DMS53 (cell line): ENCODE measurements around the gene DDX19B.
A peak's percentile ranks its signal among the peaks of the same experiment; 100 is the strongest.
"Not testable (repeated sequence)": the region's sequence is repeated elsewhere in the genome, so short reads cannot be mapped to it uniquely, and the experiment has no call there.

Experiments
- DNase-seq: peaks from one replicate; lab custom pipeline; 2025; lab: John Stamatoyannopoulos, UW

The DDX19B gene

GRCh38 chr16:70298988-70299938 is at the start of gene DDX19B:
TSS of gene DDX19B (plus strand) at chr16:70299186. CDS start at chr16:70299298, 112 bp downstream.
- peak; percentile 93 for DNase-seq

GRCh38 chr16:70249697-70250096 is 49.3 kb upstream of the DDX19B start:
- not testable (repeated sequence) for DNase-seq

GRCh38 chr16:70250748-70251628 is 48.0 kb upstream of the DDX19B start:
- DNase-seq = peak; percentile 81

DNA sequence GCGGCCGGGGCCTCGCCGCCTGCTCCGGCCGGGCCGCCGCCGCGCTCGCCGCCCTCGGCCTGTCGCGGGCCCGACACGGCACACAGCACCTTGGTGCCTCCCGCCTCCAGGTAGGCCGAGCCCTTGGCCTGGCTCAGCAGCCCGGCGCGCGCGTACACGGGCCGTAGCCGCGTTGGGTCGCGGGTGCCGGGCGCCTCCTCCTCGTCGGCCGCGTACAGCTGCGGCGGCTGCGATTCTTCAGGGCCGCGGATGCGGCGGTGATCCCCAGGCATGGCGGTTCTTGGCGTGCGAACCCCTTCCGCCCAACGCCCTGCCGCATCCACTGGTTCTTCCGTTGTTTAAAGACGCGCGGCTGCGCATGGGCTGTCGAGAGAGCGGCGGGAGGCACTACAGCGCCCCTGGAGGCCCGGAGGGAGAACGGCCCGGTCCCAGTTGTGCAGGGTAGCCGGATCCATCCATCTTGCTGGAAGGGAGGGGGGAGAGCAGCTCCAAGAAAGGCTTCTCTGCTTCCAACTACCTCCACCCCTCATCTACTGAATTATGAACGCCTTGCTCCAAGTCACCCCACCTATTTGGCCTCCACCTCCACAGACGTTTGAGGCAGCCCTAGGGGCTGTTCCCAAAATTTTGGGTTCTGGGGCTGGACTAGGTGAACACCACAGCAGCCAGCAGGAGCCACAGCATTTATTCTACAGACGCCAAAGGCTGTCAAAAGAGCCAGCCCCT is 47.2 kb upstream of the DDX19B start, which contains the start of gene EXOSC6:
EXOSC6 (minus strand) TSS at position 312 of the 726 bp plus-strand sequence; CDS start at position 272, 40 bp downstream.
- DNase-seq = peak; percentile 96

DNA sequence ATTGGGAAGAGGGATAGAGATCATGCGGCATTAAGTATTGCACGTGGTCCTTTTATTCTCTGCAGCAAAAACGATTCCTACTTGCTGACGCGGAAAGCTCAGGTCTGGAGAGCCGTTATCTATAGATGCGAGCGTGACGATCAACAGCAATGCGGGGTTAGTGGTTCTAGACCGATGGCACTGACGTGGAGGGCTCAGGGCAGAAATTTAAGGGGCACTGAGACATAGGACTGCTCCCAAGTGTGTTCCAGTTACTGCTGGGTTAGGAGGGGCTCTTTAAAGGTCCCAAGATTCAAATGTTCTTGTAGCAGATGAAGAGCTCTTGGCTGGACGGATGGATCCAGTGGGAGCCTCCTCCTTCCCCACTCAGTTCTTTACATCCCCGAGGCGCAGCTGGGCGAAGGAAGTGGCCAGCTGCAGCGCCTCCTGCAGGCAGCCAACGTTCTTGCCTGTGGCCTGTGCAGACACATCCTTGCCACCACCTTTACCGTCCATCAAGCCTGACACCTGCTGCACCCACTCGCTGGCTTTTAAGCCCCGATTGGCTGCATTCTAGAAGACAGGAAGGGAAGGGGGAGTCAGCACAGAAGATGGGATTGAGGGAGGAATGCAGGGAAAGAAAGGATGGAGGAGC is 46.5 kb upstream of the DDX19B start:
- peak; percentile 67 for DNase-seq

GRCh38 chr16:70253291-70254106 is 45.5 kb upstream of the DDX19B start:
- DNase-seq = peak; percentile 56

DNA sequence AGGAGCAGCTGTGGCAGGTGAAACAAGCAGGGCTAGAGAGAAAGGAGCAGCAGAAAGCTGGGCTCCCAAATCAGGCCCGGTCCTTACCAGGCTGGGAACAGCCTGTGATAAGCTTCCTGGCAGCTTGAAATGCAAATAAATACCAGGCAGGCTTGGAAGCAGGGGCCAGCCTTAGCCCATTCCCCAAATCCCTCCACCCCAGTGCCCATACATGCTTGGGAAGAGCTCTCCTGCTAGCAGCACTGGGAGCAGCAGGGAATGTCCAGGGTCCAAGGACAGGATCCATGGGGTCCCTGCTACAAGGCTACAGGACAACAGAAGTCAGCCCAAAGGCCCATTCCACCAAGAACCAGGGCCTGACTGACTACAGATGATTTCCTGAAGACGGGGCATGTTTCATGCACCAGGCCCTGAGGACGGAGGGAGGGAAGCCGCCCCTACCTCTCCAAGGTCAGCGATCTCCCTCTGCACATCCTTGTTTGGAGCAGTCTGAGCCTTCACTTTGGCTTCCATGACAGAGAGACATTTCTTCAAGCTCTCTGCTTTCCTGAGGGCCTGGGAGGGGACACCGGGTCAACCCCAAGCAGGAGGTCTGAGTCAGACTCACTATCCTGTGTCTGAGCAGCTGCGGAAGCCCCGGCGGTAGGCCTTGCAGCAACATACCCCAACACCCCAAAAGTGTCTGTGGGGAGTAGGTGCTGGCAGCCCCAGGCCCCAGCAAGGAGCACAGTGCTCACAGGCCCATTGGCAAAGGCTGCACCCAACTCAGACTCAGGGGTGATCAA is 44.6 kb upstream of the DDX19B start:
- no peak for DNase-seq

DNA sequence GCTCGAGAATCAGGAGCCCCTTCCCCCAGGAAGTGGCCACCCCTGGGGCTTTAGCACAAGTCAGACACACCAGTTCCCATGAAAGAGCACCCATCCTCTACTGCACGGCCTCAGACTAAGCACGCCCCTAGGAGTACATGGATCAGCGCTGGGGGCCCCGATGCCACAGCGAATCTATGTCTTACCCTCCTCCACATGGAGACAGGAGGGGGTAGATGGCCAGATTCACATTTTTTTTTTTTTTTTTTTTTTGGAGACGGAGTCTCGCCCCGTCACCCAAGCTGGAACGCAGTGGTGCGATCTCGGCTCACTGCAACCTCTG is 44.1 kb upstream of the DDX19B start:
- no peak for DNase-seq

DNA sequence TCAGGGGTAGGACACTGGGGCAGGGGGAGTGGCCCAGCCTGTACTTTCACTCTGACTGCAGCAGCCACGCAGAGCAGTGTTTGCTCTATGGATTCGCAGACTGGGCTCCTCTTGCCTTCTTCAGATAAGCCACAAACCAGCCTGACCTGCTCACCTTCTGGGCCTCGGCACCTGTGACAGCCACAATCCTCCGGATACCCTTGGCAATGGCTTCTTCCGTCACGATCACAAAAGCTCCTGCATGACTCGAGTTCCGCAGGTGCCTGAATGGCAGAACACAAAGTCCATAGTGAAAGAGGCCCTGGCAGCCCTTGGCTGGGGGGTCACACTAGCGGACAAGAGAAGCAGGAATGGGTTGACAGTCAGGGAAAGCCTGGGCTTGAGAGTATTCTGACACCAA is 43.4 kb upstream of the DDX19B start:
- DNase-seq = no peak

GRCh38 chr16:70257391-70257790 is 41.6 kb upstream of the DDX19B start:
- DNase-seq = no peak

DNA sequence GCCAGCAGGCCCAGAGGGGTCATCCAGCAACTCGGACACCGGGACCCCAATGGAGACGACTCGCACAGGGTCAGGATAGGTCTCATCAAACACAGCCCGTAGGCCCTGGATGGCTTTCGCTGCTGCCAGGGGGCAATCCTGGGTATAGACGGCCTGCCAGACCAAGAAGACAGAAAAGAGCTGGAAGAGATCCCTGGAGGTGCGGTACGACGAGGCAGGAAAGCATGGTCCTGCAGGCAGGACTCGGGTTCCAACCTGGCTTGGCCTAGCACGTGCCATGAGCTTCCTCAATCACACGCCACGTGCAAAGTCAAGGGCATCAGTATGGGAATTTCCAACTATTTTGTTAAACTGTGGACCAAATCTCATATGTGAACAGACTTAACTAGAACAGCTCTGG is 40.9 kb upstream of the DDX19B start:
- no peak for DNase-seq

DNA sequence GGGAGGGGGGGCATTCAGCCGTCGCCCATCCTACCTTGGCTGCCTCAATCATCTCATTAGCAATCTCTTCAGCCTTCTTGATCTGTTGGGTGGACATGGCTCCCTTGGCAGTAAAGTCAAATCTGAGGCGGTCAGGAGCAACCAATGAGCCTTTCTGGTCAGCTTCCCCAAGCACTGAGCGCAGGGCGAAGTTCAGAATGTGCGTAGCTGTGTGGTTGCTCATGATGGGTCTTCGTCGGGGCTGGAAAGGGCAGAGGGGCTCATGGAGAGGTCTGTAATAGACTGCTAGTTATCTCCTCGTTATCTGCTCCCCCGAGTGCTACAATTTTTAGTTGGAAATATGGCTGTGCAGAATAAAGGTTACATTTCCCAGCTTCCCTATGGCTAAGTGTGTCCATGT is 40.0 kb upstream of the DDX19B start:
- no peak for DNase-seq

DNA sequence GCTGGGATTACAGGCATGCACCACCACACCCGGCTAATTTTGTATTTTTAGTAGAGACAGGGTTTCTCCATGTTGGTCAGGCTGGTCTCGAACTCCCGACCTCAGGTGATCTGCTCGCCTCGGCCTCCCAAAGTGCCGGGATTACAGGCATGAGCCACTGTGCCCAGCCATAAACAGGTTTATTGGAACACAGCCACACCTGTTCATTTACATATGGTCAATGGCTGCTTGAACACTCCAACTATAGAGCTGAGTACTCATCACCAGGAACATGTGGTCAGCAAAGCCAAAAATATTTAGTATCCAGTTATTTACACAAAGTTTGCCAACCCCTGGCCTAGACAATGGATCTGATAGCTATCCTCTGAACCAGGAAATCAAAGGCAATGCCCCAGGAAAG is 39.1 kb upstream of the DDX19B start:
- not testable (repeated sequence) for DNase-seq

DNA sequence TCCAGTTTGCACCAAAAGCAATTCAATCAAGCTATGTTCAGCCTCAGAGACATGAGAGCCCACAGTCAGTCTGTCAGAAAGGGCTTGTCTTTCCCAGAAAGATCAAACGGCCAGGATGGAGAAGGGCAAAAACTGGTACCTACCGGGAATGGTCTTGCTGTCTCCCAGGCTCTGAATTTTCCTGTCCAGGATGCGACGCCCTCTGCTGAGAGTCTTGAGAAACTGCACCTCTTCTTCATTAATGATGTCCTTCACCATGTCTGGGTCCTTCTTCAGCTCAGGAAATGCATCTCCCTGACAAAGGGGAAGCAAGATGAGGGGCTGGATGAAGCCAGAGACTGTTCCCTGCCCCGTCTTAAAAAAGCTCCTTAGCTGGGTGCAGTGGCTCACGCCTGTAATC is 31.5 kb upstream of the DDX19B start:
- peak; percentile 68 for DNase-seq

DNA sequence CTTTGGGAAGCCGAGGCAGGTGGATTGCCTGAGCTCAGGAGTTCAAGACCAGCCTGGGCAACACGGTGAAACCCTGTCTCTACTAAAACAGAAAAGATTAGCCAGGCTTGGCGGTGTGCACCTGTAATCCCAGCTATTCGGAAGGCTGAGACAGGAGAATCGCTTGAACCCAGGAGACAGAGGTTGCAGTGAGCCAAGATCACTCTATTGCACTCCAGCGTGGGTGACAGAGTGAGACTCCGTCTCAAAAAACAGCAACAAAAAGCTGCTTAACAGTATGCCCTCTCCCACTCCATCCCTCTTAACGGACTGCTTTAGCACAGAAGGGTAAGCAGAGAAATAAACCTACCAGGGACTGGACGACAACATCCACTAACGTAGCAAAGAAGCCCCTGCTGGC is 31.1 kb upstream of the DDX19B start:
- DNase-seq = not testable (repeated sequence)

DNA sequence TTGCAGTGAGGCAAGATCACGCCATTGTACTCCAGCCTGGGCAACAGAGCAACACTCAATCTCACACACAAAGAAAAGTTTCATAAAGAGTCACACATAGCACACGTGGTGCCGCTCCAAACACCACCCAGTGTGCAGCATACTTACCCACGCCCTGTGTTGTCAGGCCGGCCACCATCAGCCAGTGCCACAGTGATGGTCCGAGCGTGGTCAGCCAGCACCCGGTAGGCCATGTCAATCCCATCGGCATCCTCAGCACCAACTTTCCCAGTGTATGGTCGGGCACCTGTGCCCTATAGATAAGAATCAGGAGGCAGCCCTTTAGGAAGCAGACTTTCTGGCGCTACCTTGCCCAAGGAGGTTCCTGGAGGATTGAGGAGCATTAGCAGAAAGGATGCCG is 29.5 kb upstream of the DDX19B start:
- DNase-seq = no peak

DNA sequence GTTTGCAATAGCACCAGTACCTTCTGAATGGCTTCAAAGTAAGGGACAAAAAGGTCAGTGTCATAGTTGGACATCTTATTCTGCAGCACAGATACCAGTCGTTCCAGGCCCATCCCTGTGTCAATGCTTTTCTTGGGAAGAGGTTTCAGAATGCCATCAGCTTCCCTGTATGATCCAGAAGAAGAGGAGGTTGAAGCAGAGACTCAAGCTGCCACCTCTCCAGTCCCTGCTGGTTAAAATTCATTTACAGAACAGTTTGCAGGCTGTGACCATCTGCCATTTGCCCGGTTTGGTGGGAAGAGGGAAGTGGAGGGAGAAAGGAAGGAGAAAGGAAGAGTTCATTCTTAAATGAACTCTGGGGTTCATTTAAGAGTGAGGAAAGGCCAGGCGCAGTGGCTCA is 28.8 kb upstream of the DDX19B start:
- no peak for DNase-seq

DNA sequence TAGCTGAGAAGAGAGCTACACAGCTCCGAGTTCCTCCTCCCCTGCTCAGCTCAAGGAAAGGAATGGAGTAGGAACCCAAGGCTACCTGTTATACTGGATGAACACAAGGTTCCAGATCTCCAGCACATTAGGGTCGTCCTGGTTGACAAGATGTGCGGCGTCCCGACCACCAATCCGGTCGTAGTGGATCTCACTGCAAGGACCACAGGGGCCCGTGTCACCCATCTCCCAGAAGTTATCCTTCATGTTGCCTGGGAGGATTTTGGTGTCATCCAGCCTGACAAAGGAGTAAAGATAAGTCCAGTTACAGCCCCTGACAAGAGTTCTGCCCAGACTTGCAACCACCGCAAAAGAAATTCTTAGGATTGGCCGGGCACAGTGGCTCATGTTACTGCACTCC is 27.3 kb upstream of the DDX19B start:
- no peak for DNase-seq

DNA sequence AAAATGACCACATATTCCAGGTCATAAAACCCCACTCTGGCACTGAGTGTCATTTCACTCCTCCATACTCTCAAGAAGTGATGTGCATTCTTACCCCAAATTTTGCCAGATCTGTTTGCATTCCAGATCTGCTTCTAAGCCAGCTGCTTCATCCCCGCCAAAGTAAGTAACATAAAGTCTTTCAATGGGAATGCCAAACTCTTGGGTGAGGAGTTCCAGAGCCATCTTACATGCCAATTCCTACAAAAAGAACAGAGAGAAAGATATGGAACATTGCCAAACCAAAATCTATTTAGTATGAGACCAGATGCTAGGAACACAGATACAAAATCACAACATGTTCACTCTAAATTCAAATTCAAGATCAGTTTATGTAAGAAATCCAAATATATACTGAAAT is 22.6 kb upstream of the DDX19B start:
- no peak for DNase-seq
